CD14-positive monocyte (primary cell): ENCODE measurements around the gene PCK2. TPM values are rescaled to one million over a fixed set of nuclear protein-coding genes. Genes with fewer than 3 reads are reported as not detected.

Experiments
- DNase-seq, 3 donors: peaks; one replicate each; pipeline ENCODE4 v3.0.0-alpha.2; 2011 to 2022
- H2AFZ ChIP-seq: 2 replicates; pipeline ENCODE4 v1.6.0; 2012; ENCODE audit warnings: mild to moderate bottlenecking, low read depth, low read length, inconsistent platforms; ENCODE audit not compliant: insufficient read depth, poor library complexity, severe bottlenecking
- H3K27ac ChIP-seq, 2 donors: 1 replicate in 1 of 2; 2 replicates in 1 of 2; pipeline ENCODE4 v1.5.1; 2012 to 2013; ENCODE audit warnings: low read length in 2 of 2, control low read depth in 1 of 2, inconsistent platforms in 1 of 2, low read depth in 1 of 2, mild to moderate bottlenecking in 1 of 2
- H3K27me3 ChIP-seq, 2 donors: one replicate each; pipeline versions ENCODE4 v1.6.0 to v1.6.1; 2011 to 2013; ENCODE audit warnings: low read length in 2 of 2; ENCODE audit not compliant: control insufficient read depth in 2 of 2, insufficient read depth in 2 of 2
- H3K36me3 ChIP-seq, 2 donors: replicated peaks in 1 of 2; 1 replicate in 1 of 2; 2 replicates in 1 of 2; pipeline versions ENCODE4 v1.5.1 to v1.6.1; 2012 to 2013; ENCODE audit warnings: low read length in 2 of 2, control low read depth in 1 of 2, inconsistent platforms in 1 of 2, mild to moderate bottlenecking in 1 of 2; ENCODE audit not compliant: insufficient read depth in 2 of 2, control insufficient read depth in 1 of 2
- H3K4me1 ChIP-seq, 2 donors: 1 replicate in 1 of 2; 2 replicates in 1 of 2; pipeline versions ENCODE4 v1.5.1 to v1.6.1; 2012 to 2013; ENCODE audit warnings: low read length in 2 of 2, control low read depth in 1 of 2, inconsistent platforms in 1 of 2, mild to moderate bottlenecking in 1 of 2, moderate library complexity in 1 of 2; ENCODE audit not compliant: insufficient read depth in 2 of 2, control insufficient read depth in 1 of 2
- H3K4me2 ChIP-seq: replicated peaks from 2 replicates; pipeline ENCODE3; 2012; ENCODE audit warnings: low read length, moderate library complexity, mild to moderate bottlenecking; ENCODE audit not compliant: poor library complexity, severe bottlenecking; ENCODE audit errors: extremely low read depth
- H3K4me3 ChIP-seq, 3 experiments: fragments of 200-600 bp in 1 of 3; sonication (generic) in 1 of 3; replicated peaks in 1 of 3; 1 replicate in 2 of 3; 2 replicates in 1 of 3; pipeline ENCODE4 v1.5.1; 2011 to 2013; ENCODE audit warnings: low read length in 3 of 3, mild to moderate bottlenecking in 3 of 3, control low read depth in 2 of 3, low read depth in 2 of 3, inconsistent platforms in 1 of 3, moderate library complexity in 1 of 3
- H3K79me2 ChIP-seq: 2 replicates; pipeline ENCODE4 v1.6.0; 2012; ENCODE audit warnings: mild to moderate bottlenecking, control low read depth, inconsistent platforms, low read length, moderate library complexity; ENCODE audit not compliant: insufficient read depth
- H3K9ac ChIP-seq: 2 replicates; pipeline ENCODE4 v1.6.0; 2017; ENCODE audit warnings: low read length, mild to moderate bottlenecking; ENCODE audit not compliant: insufficient read depth, poor library complexity, severe bottlenecking
- H3K9me3 ChIP-seq, 2 donors: replicated peaks in 1 of 2; 1 replicate in 1 of 2; 2 replicates in 1 of 2; pipeline versions ENCODE4 v1.5.1 to v1.6.1; 2012 to 2013; ENCODE audit warnings: low read length in 2 of 2, control low read depth in 1 of 2; ENCODE audit not compliant: control insufficient read depth in 1 of 2, insufficient read depth in 1 of 2
- H4K20me1 ChIP-seq: 2 replicates; pipeline ENCODE4 v1.6.0; 2012; ENCODE audit warnings: mild to moderate bottlenecking, low read length, control low read depth, moderate library complexity; ENCODE audit not compliant: insufficient read depth
- H3K27ac Mint-ChIP-seq, 7 donors: one replicate each; pipeline ENCODE4 v1.8.0; 2020; ENCODE audit warnings: mild to moderate bottlenecking in 7 of 7, mixed read lengths in 7 of 7, moderate library complexity in 6 of 7, inconsistent platforms in 2 of 7
- H3K27me3 Mint-ChIP-seq, 3 donors: one replicate each; pipeline ENCODE4 v1.8.0; 2021 to 2022; ENCODE audit warnings: low read depth in 3 of 3, mild to moderate bottlenecking in 3 of 3, mixed read lengths in 3 of 3, moderate library complexity in 3 of 3, inconsistent platforms in 1 of 3
- H3K36me3 Mint-ChIP-seq, 2 donors: one replicate each; pipeline ENCODE4 v1.8.0; 2020; ENCODE audit warnings: mixed read lengths in 2 of 2, inconsistent platforms in 1 of 2, mild to moderate bottlenecking in 1 of 2
- H3K4me1 Mint-ChIP-seq: one replicate; pipeline ENCODE4 v1.8.0; 2020; ENCODE audit warnings: mild to moderate bottlenecking, mixed read lengths
- H3K4me3 Mint-ChIP-seq, 2 donors: one replicate each; pipeline ENCODE4 v1.8.0; 2020; ENCODE audit warnings: mild to moderate bottlenecking in 2 of 2, mixed read lengths in 2 of 2, moderate library complexity in 1 of 2
- H3K9me3 Mint-ChIP-seq, 7 donors: one replicate each; pipeline ENCODE4 v1.8.0; 2020 to 2022; ENCODE audit warnings: mixed read lengths in 7 of 7, mild to moderate bottlenecking in 6 of 7, moderate library complexity in 6 of 7, inconsistent platforms in 2 of 7
- CTCF ChIP-seq: fragments of 200-600 bp; IDR thresholded peaks from one replicate; pipeline ENCODE4 v1.8.0; 2022; ENCODE audit warnings: antibody characterized with exemption, mild to moderate bottlenecking
- WGBS: methylation state at CpG from one replicate; pipeline ENCODE4 v1.1.5; 2013; ENCODE audit warnings: missing lambda C conversion rate; ENCODE audit not compliant: insufficient coverage; 5-methylcytosine and 5-hydroxymethylcytosine counted together
- intact Hi-C, 2 donors: fragments of 100-400 bp; cut with micrococcal nuclease; formaldehyde crosslinking; loops; one replicate each; pipeline versions ENCODE4 v1.15.0 to v1.15.1; 2023
- polyA plus RNA-seq, 3 donors: library from polyadenylated mRNA; depleted of rRNA in 1 of 3; unstranded in 2 of 3; stranded (reverse) in 1 of 3; fragments of 300-500 nt in 2 of 3; fragments of >200 nt in 1 of 3; fragmentation: Illumina TruSeq in 2 of 3; gene quantifications; 1 replicate in 2 of 3; 2 replicates in 1 of 3; pipeline ENCODE4 v1.2.3, GENCODE V29; 2012 to 2021

Gene PCK2
- polyA plus RNA-seq, 3 donors: 29.9 to 34.2 (median 31.3) TPM

DNA sequence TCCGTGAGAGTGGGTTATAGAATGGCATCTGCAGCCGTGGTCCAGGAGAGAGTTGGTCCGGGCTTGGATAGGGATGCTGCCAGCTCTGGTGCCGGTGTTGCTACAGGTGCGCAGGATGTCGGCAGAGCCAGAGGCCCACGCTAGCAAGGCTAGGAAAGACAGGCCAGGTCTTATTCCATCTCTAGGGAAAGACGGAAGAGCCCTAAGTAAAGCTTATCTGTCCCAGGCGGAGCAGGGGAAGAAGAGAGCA lies 41.4 kb downstream of the PCK2 start:
- no peaks in the 10 kb centered on the region for H3K9me3 ChIP-seq
- peaks cover 34% of the 10 kb centered on the region for H4K20me1 ChIP-seq
- Mint-ChIP-seq H3K27ac (peak overlapping the region; percentile 53 to 94 (median 79)), H3K9me3 (peaks cover 0 to 1% (median 0%) of the 10 kb centered on the region in 7 donors), H3K4me1 (peaks cover 51% of the 10 kb centered on the region), H3K36me3 (peaks cover 38 to 49% of the 10 kb centered on the region in 2 donors), H3K27me3 (no peaks in the 10 kb centered on the region), H3K4me3 (peak overlapping the region; percentile 88 to 94)
- TF ChIP-seq CTCF: no peak
- H3K9ac ChIP-seq: peak overlapping the region; percentile 97
- H3K4me2 ChIP-seq: peak overlapping the region; percentile 82
- peaks cover 35 to 42% of the 10 kb centered on the region in 2 donors for H3K4me1 ChIP-seq
- H3K36me3 ChIP-seq: peaks cover 26 to 28% of the 10 kb centered on the region in 2 donors
- H3K79me2 ChIP-seq: peaks cover 45% of the 10 kb centered on the region
- peak overlapping the region; percentile 53 to 97 (median 68) for H3K4me3 ChIP-seq
- intact Hi-C loops: loop anchor here in 1 of 2 donors (10.0 kb wide), 1 partner anchor 99 kb away; the partner anchor contains the start of genes GMPR2 and NEDD8
- WGBS: 9% methylated on average over 9 of the region's 9 CpGs
- H2AFZ ChIP-seq: peak overlapping the region; percentile 98
- H3K27ac ChIP-seq: peak overlapping the region in 1 of 2 donors; percentile 94
- no peak for DNase-seq
- no peaks in the 10 kb centered on the region for H3K27me3 ChIP-seq

GRCh38 chr14:24135834-24136683 lies 41.9 kb downstream of the PCK2 start, which contains the start of gene PSME1:
Gene PSME1, plus strand, starts transcription at chr14:24136194. Its CDS starts 69 bp downstream, at chr14:24136263.
- DNase-seq: peak; percentile 86 to 89 (median 87)
- Mint-ChIP-seq H3K36me3 (peaks cover 38 to 45% of the 10 kb centered on the region in 2 donors), H3K4me3 (peak within 1 kb of the TSS; percentile 88 to 94), H3K27ac (peak within 1 kb of the TSS; percentile 83 to 94 (median 91)), H3K9me3 (peaks cover 0 to 1% (median 0%) of the 10 kb centered on the region in 7 donors), H3K4me1 (peaks cover 51% of the 10 kb centered on the region), H3K27me3 (peaks cover 0 to 1% (median 0%) of the 10 kb centered on the region in 3 donors)
- H3K4me2 ChIP-seq: peak within 1 kb of the TSS; percentile 82
- peaks cover 51% of the 10 kb centered on the region for H3K79me2 ChIP-seq
- peaks cover 35 to 44% of the 10 kb centered on the region in 2 donors for H3K4me1 ChIP-seq
- H3K4me3 ChIP-seq: peak within 1 kb of the TSS; percentile 68 to 97 (median 73)
- 0% methylated on average over 60 of the region's 75 CpGs for WGBS
- no peak for TF ChIP-seq CTCF
- peak within 1 kb of the TSS; percentile 10 to 94 for H3K27ac ChIP-seq
- H3K27me3 ChIP-seq: no peaks in the 10 kb centered on the region
- peak within 1 kb of the TSS; percentile 97 for H3K9ac ChIP-seq
- intact Hi-C loops: loop anchor here in 1 of 2 donors (10.0 kb wide), 1 partner anchor 99 kb away; the partner anchor contains the start of genes GMPR2 and NEDD8
- H3K36me3 ChIP-seq: peaks cover 26 to 28% of the 10 kb centered on the region in 2 donors
- no peaks in the 10 kb centered on the region for H3K9me3 ChIP-seq
- peak within 1 kb of the TSS; percentile 98 for H2AFZ ChIP-seq
- H4K20me1 ChIP-seq: peaks cover 38% of the 10 kb centered on the region
